HEK293 (cell line): ENCODE results near the gene SLC28A3.

Experiments
- CTCF ChIA-PET: fragments of 350-600 bp; formaldehyde crosslinking; extraction: SDS; loops from one replicate; lab custom pipeline; 2021; ENCODE audit warnings: antibody characterized with exemption; lab: Yijun Ruan, JAX
- POLR2A ChIA-PET: fragments of 300-600 bp; formaldehyde crosslinking; extraction: SDS; loops from one replicate; lab custom pipeline; 2020; ENCODE audit warnings: antibody characterized with exemption, inconsistent platforms; lab: Yijun Ruan, JAX
- H3K27ac ChIP-seq: fragments of 200-500 bp; sonication (Bioruptor generic); 2 replicates; pipeline ENCODE4 v1.5.1; 2014; ENCODE audit warnings: low read depth, low read length, control low read depth, inconsistent platforms; ENCODE audit errors: extremely low read depth
- H3K36me3 ChIP-seq, 2 experiments: fragments of 200-500 bp in 1 of 2; sonication (Bioruptor generic) in 1 of 2; 1 replicate in 1 of 2; 2 replicates in 1 of 2; pipeline ENCODE4 v1.5.1; 2014 to 2017; ENCODE audit warnings: inconsistent platforms in 2 of 2, low read length in 2 of 2; ENCODE audit not compliant: control insufficient read depth in 2 of 2, insufficient read depth in 1 of 2
- H3K4me1 ChIP-seq: fragments of 200-500 bp; sonication (Bioruptor generic); 2 replicates; pipeline ENCODE4 v1.5.1; 2014; ENCODE audit warnings: mild to moderate bottlenecking, low read length, inconsistent platforms; ENCODE audit not compliant: control insufficient read depth, insufficient read depth
- H3K4me3 ChIP-seq: 2 replicates; pipeline ENCODE4 v1.5.1; 2011; ENCODE audit warnings: low read depth, mild to moderate bottlenecking, control low read depth, low read length, moderate library complexity
- H3K9me3 ChIP-seq: fragments of 200-500 bp; sonication (Bioruptor generic); 2 replicates; pipeline ENCODE4 v1.5.1; 2014; ENCODE audit warnings: low read depth, low read length, inconsistent platforms; ENCODE audit not compliant: control insufficient read depth, insufficient read depth
- HOXC10 ChIP-seq: sonication (generic); formaldehyde crosslinking; IDR thresholded peaks from 2 replicates; pipeline ENCODE4 v1.8.1; 2023; ENCODE audit warnings: mild to moderate bottlenecking, missing genetic modification reagents
- HOXD13 ChIP-seq: sonication (generic); formaldehyde crosslinking; IDR thresholded peaks from 2 replicates; pipeline ENCODE4 v1.8.0; 2022; ENCODE audit warnings: missing genetic modification reagents, borderline replicate concordance
- KLF7 ChIP-seq: fragments of 450-650 bp; formaldehyde crosslinking; IDR thresholded peaks from 2 replicates; pipeline ENCODE4 v1.5.1; 2016; ENCODE audit warnings: missing biosample characterization, missing genetic modification characterization, borderline replicate concordance
- OSR2 ChIP-seq: fragments of 450-650 bp; formaldehyde crosslinking; IDR thresholded peaks from 2 replicates; pipeline ENCODE4 v1.5.1; 2016; ENCODE audit warnings: missing biosample characterization, missing genetic modification characterization
- YY2 ChIP-seq: fragments of 450-650 bp; formaldehyde crosslinking; IDR thresholded peaks from 2 replicates; pipeline ENCODE4 v1.5.1; 2016; ENCODE audit warnings: missing biosample characterization, missing genetic modification characterization
- ZIC2 ChIP-seq: fragments of 450-650 bp; formaldehyde crosslinking; IDR thresholded peaks from 2 replicates; pipeline ENCODE4 v1.5.1; 2016; ENCODE audit warnings: missing biosample characterization, missing genetic modification characterization
- ZNF146 ChIP-seq: fragments of 450-650 bp; formaldehyde crosslinking; IDR thresholded peaks from 2 replicates; pipeline ENCODE4 v1.5.1; 2016; ENCODE audit warnings: missing biosample characterization, missing genetic modification characterization
- ZNF157 ChIP-seq: fragments of 450-650 bp; formaldehyde crosslinking; IDR thresholded peaks from 2 replicates; pipeline ENCODE4 v1.5.1; 2016; ENCODE audit warnings: missing biosample characterization, missing genetic modification characterization
- ZNF169 ChIP-seq: fragments of 450-650 bp; formaldehyde crosslinking; IDR thresholded peaks from 2 replicates; pipeline ENCODE4 v1.5.1; 2016; ENCODE audit warnings: missing biosample characterization, missing genetic modification characterization
- ZNF239 ChIP-seq: fragments of 450-650 bp; formaldehyde crosslinking; IDR thresholded peaks from 2 replicates; pipeline ENCODE4 v1.5.1; 2016; ENCODE audit warnings: missing biosample characterization, missing genetic modification characterization
- ZNF266 ChIP-seq: fragments of 450-650 bp; formaldehyde crosslinking; IDR thresholded peaks from 2 replicates; pipeline ENCODE4 v1.5.1; 2016; ENCODE audit warnings: missing biosample characterization, missing genetic modification characterization, low read depth
- ZNF302 ChIP-seq: fragments of 450-650 bp; formaldehyde crosslinking; IDR thresholded peaks from 2 replicates; pipeline ENCODE4 v1.5.1; 2016; ENCODE audit warnings: missing biosample characterization, missing genetic modification characterization, low read depth
- ZNF354C ChIP-seq: fragments of 450-650 bp; formaldehyde crosslinking; IDR thresholded peaks from 2 replicates; pipeline ENCODE4 v1.5.1; 2016; ENCODE audit warnings: missing biosample characterization, missing genetic modification characterization, low read depth, borderline replicate concordance
- ZNF433 ChIP-seq: fragments of 450-650 bp; formaldehyde crosslinking; IDR thresholded peaks from 2 replicates; pipeline ENCODE4 v1.5.1; 2016; ENCODE audit warnings: missing biosample characterization, missing genetic modification characterization, low read depth
- ZNF501 ChIP-seq: fragments of 450-650 bp; formaldehyde crosslinking; IDR thresholded peaks from 2 replicates; pipeline ENCODE4 v1.5.1; 2016; ENCODE audit warnings: missing biosample characterization, missing genetic modification characterization
- ZNF548 ChIP-seq: fragments of 450-650 bp; formaldehyde crosslinking; IDR thresholded peaks from 2 replicates; pipeline ENCODE4 v1.5.1; 2016; ENCODE audit warnings: missing biosample characterization, missing genetic modification characterization
- ZNF555 ChIP-seq: fragments of 450-650 bp; formaldehyde crosslinking; conservative IDR thresholded peaks from 2 replicates; pipeline ENCODE4 v1.5.1; 2017; ENCODE audit warnings: missing biosample characterization, mild to moderate bottlenecking, missing genetic modification characterization, inconsistent platforms
- ZNF596 ChIP-seq: fragments of 450-650 bp; IDR thresholded peaks from 2 replicates; pipeline ENCODE4 v1.5.0; 2018; ENCODE audit warnings: missing biosample characterization, mild to moderate bottlenecking, missing genetic modification characterization, moderate library complexity
- ZNF624 ChIP-seq: fragments of 450-650 bp; formaldehyde crosslinking; IDR thresholded peaks from 2 replicates; pipeline ENCODE4 v1.5.1; 2017; ENCODE audit warnings: missing biosample characterization, missing genetic modification characterization
- ZNF626 ChIP-seq: fragments of 450-650 bp; sonication (Bioruptor Pico); formaldehyde crosslinking; IDR thresholded peaks from 2 replicates; pipeline ENCODE4 v1.5.1; 2018; ENCODE audit warnings: missing biosample characterization, missing genetic modification characterization, inconsistent platforms
- ZNF701 ChIP-seq: fragments of 450-650 bp; formaldehyde crosslinking; IDR thresholded peaks from 2 replicates; pipeline ENCODE4 v1.5.1; 2016; ENCODE audit warnings: missing biosample characterization, missing genetic modification characterization
- ZSCAN16 ChIP-seq: fragments of 450-650 bp; formaldehyde crosslinking; IDR thresholded peaks from 2 replicates; pipeline ENCODE4 v1.5.1; 2016; ENCODE audit warnings: missing biosample characterization, missing genetic modification characterization
- ZSCAN23 ChIP-seq: fragments of 450-650 bp; formaldehyde crosslinking; IDR thresholded peaks from 2 replicates; pipeline ENCODE4 v1.5.1; 2016; ENCODE audit warnings: missing biosample characterization, missing genetic modification characterization
- ZXDB ChIP-seq: fragments of 450-650 bp; formaldehyde crosslinking; IDR thresholded peaks from 2 replicates; pipeline ENCODE4 v1.5.1; 2016; ENCODE audit warnings: missing biosample characterization, missing genetic modification characterization
- TF ChIP-seq, protein P1 (sequence below): fragments of 450-650 bp; formaldehyde crosslinking; IDR thresholded peaks from 2 replicates; pipeline ENCODE4 v1.5.1; 2016; ENCODE audit warnings: missing biosample characterization, missing genetic modification characterization
- TF ChIP-seq, protein P2 (sequence below): fragments of 450-650 bp; formaldehyde crosslinking; IDR thresholded peaks from 2 replicates; pipeline ENCODE4 v1.5.1; 2016; ENCODE audit warnings: missing biosample characterization, missing genetic modification characterization
- TF ChIP-seq, protein P3 (sequence below): fragments of 450-650 bp; formaldehyde crosslinking; IDR thresholded peaks from 2 replicates; pipeline ENCODE4 v1.5.1; 2016; ENCODE audit warnings: missing biosample characterization, missing genetic modification characterization
- TF ChIP-seq, protein P4 (sequence below): fragments of 450-650 bp; formaldehyde crosslinking; IDR thresholded peaks from 2 replicates; pipeline ENCODE4 v1.5.1; 2016; ENCODE audit warnings: missing biosample characterization, missing genetic modification characterization
- TF ChIP-seq, protein P5 (sequence below): fragments of 450-650 bp; formaldehyde crosslinking; IDR thresholded peaks from 2 replicates; pipeline ENCODE4 v1.5.1; 2016; ENCODE audit warnings: missing biosample characterization, missing genetic modification characterization

The SLC28A3 gene

DNA sequence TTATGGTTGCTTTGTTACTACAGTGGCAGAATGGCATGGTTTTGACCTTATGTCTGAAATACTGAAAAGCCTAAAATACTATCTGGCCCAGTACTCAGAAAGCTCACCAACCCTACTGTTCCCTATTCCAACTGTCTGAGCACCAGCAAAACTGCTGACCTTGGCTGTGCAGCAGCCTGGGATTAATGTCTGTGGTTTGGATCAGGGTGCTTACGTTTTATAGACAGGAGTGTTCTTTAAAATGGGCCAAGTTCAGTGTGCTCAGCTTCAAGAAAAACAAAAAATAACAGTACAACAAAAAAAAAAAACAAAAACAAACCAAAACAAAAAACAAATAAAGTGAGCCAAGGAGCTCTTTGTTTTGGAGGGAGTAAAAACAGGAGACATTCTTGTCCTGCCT, 36.4 kb downstream of the SLC28A3 start:
- TF ChIP-seq ZNF433 = no peak
- TF ChIP-seq ZNF501 (tag by site-specific recombination) = no peak
- TF ChIP-seq HOXC10 (CRISPR knock-in tag) = no peak
- TF ChIP-seq, protein P1, sequence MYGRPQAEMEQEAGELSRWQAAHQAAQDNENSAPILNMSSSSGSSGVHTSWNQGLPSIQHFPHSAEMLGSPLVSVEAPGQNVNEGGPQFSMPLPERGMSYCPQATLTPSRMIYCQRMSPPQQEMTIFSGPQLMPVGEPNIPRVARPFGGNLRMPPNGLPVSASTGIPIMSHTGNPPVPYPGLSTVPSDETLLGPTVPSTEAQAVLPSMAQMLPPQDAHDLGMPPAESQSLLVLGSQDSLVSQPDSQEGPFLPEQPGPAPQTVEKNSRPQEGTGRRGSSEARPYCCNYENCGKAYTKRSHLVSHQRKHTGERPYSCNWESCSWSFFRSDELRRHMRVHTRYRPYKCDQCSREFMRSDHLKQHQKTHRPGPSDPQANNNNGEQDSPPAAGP = no peak
- TF ChIP-seq ZNF169 (tag by site-specific recombination) = no peak
- TF ChIP-seq YY2 (tag by site-specific recombination) = no peak
- TF ChIP-seq, protein P2, sequence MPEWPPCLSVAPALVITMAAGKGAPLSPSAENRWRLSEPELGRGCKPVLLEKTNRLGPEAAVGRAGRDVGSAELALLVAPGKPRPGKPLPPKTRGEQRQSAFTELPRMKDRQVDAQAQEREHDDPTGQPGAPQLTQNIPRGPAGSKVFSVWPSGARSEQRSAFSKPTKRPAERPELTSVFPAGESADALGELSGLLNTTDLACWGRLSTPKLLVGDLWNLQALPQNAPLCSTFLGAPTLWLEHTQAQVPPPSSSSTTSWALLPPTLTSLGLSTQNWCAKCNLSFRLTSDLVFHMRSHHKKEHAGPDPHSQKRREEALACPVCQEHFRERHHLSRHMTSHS (tag by site-specific recombination) = no peak
- TF ChIP-seq ZNF266 (tag by site-specific recombination) = no peak
- no peak for TF ChIP-seq HOXD13 (CRISPR knock-in tag)
- TF ChIP-seq, protein P3, sequence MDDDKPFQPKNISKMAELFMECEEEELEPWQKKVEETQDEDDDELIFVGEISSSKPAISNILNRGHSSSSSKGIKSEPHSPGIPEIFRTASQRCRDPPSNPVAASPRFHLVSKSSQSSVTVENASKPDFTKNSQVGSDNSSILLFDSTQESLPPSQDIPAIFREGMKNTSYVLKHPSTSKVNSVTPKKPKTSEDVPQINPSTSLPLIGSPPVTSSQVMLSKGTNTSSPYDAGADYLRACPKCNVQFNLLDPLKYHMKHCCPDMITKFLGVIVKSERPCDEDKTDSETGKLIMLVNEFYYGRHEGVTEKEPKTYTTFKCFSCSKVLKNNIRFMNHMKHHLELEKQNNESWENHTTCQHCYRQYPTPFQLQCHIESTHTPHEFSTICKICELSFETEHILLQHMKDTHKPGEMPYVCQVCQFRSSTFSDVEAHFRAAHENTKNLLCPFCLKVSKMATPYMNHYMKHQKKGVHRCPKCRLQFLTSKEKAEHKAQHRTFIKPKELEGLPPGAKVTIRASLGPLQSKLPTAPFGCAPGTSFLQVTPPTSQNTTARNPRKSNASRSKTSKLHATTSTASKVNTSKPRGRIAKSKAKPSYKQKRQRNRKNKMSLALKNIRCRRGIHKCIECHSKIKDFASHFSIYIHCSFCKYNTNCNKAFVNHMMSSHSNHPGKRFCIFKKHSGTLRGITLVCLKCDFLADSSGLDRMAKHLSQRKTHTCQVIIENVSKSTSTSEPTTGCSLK = no peak
- TF ChIP-seq, protein P4, sequence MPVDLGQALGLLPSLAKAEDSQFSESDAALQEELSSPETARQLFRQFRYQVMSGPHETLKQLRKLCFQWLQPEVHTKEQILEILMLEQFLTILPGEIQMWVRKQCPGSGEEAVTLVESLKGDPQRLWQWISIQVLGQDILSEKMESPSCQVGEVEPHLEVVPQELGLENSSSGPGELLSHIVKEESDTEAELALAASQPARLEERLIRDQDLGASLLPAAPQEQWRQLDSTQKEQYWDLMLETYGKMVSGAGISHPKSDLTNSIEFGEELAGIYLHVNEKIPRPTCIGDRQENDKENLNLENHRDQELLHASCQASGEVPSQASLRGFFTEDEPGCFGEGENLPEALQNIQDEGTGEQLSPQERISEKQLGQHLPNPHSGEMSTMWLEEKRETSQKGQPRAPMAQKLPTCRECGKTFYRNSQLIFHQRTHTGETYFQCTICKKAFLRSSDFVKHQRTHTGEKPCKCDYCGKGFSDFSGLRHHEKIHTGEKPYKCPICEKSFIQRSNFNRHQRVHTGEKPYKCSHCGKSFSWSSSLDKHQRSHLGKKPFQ (tag by site-specific recombination) = no peak
- no peak for TF ChIP-seq ZNF302 (tag by site-specific recombination)
- TF ChIP-seq, protein P5, sequence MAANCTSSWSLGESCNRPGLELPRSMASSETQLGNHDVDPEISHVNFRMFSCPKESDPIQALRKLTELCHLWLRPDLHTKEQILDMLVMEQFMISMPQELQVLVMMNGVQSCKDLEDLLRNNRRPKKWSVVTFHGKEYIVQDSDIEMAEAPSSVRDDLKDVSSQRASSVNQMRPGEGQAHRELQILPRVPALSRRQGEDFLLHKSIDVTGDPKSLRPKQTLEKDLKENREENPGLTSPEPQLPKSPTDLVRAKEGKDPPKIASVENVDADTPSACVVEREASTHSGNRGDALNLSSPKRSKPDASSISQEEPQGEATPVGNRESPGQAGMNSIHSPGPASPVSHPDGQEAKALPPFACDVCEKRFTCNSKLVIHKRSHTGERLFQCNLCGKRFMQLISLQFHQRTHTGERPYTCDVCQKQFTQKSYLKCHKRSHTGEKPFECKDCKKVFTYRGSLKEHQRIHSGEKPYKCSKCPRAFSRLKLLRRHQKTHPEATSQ (tag by site-specific recombination) = no peak
- no peak for TF ChIP-seq ZNF548 (tag by site-specific recombination)
- TF ChIP-seq ZXDB (tag by site-specific recombination) = no peak
- no peak for TF ChIP-seq OSR2 (tag by site-specific recombination)
- TF ChIP-seq ZNF701 (tag by site-specific recombination) = no peak
- no peak for TF ChIP-seq ZNF624 (tag by site-specific recombination)
- no peak for TF ChIP-seq ZNF239 (tag by site-specific recombination)
- no peaks in the 10 kb centered on the region for H3K36me3 ChIP-seq
- no peak overlapping the region for H3K4me3 ChIP-seq
- ChIA-PET POLR2A (no interaction called here), CTCF (interaction anchor here (1.0 kb wide), 1 partner anchor 12 kb away, joined by 4 read pairs; no protein-coding TSS in a partner anchor)
- no peaks in the 10 kb centered on the region; the same call in 1 of the 2 replicates for H3K4me1 ChIP-seq
- no peak overlapping the region for H3K27ac ChIP-seq
- H3K9me3 ChIP-seq = no peaks in the 10 kb centered on the region

DNA sequence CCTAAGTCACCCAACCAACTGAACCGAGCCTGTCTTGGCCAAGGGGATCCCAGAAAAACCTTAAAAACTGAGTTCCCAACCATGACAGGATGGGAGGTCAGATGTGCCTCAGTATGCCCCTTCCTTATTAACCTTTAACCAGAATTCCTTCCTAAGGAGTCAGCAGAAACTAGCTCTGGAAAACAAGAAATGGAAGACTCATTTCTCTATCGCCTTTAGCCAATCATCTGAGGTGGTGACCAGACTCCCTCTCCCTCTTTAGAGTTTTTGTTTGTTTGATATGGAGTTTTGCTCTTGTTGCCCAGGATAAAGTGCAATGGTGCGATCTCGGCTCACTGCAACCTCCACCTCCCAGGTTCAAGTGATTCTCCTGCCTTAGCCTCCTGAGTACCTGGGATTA, 37.5 kb downstream of the SLC28A3 start:
- POLR2A ChIA-PET = no interaction called here
- Histone ChIP-seq H3K9me3 (no peaks in the 10 kb centered on the region), H3K4me1 (no peaks in the 10 kb centered on the region; the same call in 1 of the 2 replicates), H3K4me3 (no peak overlapping the region), H3K27ac (no peak overlapping the region), H3K36me3 (no peaks in the 10 kb centered on the region)
- CTCF ChIA-PET = interaction anchor here (1.0 kb wide), 1 partner anchor 11 kb away, joined by 3 read pairs; no protein-coding TSS in a partner anchor
- no peak for TF ChIP-seq ZIC2
- TF ChIP-seq ZNF146 (tag by site-specific recombination) = no peak
- no peak for TF ChIP-seq ZSCAN23 (tag by site-specific recombination)
- no peak for TF ChIP-seq ZNF157
- TF ChIP-seq ZNF354C (tag by site-specific recombination) = no peak
- TF ChIP-seq ZNF596 (tag by site-specific recombination) = no peak
- no peak for TF ChIP-seq ZSCAN16 (tag by site-specific recombination)
- TF ChIP-seq ZNF626 (tag by site-specific recombination) = no peak
- no peak for TF ChIP-seq KLF7 (tag by site-specific recombination)
- TF ChIP-seq ZNF555 (tag by site-specific recombination) = no peak
- TF ChIP-seq, all 188 proteins: peak for 0
